Inflammatory macrophage treated with lipopolysaccharide for 1 hour (primary cell): ENCODE data around the gene TIA1.
"Not testable (repeated sequence)": the region's sequence is repeated elsewhere in the genome, so short reads cannot be mapped to it uniquely, and the experiment has no call there.

Experiments
- DNase-seq, 2 donors: peaks; one replicate each; pipeline ENCODE4 v3.0.0-alpha.2; 2020 to 2022

The TIA1 gene, protein sequence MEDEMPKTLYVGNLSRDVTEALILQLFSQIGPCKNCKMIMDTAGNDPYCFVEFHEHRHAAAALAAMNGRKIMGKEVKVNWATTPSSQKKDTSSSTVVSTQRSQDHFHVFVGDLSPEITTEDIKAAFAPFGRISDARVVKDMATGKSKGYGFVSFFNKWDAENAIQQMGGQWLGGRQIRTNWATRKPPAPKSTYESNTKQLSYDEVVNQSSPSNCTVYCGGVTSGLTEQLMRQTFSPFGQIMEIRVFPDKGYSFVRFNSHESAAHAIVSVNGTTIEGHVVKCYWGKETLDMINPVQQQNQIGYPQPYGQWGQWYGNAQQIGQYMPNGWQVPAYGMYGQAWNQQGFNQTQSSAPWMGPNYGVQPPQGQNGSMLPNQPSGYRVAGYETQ

DNA sequence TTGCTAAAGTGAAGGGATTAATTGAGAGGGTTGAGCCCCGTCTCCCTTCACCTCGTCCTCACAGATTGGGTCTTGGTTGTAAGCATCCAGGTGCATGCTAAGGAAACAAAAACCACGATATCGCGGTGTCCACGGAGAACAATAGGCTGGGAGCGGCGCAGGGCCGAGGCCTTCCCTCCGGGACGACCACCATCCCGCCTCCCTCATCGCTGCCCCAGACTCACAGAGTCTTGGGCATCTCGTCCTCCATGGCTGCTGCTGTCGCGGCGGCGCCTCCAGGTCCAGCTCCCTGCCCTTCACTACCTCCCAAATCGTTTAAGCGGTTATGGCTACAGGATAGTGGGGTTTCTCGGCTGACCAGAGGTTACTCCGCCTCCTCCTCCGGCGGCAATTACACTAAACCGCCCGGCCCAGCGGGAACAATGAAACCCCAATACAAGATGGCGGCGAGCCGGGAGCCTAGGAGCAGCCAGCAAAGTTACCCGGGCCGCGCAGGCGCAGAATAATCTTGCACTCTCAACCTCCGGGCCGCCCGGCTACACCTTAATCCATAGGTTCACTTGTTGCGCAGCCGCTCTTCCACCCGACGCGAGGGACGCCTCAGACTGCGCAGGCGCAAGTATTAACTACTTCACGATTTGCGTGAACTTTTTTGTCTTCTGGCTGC is at the start of gene TIA1:
TSS of gene TIA1 (minus strand) at position 448 of the 667 bp plus-strand sequence. CDS start at position 250, 198 bp downstream.
- DNase-seq, result peak; percentile 98 to 99

DNA sequence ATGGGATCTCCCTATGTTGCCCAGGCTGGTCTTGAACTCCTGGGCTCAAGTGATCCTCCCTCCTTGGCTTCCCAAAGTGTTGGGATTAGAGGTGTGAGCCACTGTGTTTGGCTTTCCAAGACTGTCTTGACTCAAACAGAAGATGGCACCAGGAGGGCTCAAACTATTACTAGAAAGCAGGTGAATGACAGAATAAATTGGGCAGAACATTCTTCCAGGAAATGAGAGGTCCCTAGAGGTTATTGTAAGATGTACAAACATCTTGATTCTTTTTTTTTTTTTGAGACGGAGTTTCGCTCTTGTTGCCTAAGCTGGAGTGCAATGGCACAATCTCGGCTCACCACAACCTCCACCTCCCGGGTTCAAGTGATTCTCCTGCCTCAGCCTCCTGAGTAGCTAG is 49.4 kb upstream of the TIA1 start:
- not testable (repeated sequence) for DNase-seq

DNA sequence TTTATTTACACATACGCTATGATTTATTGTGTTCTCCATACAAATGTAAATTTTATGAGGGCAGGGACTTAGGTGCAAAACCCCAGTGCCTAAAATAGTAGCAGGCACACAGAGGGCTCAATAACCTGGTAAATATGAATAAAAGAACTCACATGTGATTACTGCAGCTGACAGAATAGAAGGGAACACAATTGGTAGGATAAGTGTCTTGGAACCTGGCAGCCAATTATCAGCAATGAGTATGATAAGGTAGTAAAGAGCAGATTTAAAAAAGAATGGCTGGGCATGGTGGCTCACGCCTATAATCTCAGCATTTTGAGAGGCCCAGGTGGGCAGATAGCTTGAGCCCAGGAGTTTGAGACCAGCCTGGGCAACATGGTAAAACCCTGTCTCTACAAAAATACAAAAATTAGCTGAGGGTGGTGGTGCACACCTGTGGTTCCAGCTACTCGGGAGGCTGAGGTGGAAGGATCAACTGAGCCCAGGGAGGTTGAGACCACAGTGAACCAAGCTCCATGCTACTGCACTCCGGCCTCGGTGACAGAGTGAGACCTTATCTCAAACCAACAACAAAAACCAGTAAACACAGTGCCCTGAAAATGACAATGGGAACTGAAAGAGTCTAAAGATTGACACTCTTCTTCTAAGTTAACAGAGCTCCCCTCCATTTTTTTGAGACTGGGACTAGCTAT is 35.2 kb upstream of the TIA1 start:
- no peak for DNase-seq

DNA sequence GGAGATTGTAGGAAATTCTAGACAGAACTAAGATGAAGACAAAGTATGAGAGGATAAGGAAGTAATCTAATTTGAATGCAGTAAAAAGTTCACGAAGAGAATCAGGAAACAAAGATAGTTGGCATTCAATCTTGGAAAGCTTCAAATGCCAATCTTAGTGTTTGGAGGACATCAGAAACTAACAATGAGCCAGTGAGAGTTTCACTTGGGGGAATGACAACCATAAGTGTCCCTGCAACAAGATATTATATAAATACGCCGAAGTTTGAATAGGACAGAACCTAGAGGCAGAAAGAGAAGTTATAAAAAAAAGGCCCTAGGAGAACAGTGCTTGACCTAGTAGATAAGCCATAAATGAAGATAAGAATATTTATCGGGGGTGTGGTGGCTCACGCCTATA is 34.0 kb upstream of the TIA1 start:
- DNase-seq, result no peak

DNA sequence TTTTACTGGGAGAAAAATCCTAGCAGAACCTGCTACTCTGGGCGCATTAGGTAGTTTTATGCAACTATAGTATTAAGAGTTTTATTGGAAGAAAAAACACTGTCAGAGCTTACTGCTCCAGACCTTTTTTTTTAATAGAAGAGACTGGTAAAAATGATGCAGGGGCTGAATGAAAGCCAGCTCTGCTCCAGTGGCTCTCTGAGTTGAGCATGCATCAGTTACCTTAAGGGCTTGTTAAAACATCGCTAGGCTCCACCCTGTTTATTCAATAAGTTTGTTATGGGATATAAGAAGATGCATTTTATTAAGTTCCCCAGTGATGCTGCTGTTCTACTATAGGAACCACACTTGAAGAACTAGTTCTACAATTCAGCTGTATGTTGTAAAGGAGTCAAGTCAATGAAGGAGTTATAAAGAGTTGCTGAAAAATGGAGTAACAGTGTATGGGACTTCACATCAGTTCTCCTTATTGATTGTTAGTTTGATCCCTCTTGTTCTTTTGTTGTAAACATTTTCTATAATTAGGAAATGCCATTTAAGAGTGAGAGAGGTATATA is 31.9 kb upstream of the TIA1 start:
- DNase-seq, result no peak

DNA sequence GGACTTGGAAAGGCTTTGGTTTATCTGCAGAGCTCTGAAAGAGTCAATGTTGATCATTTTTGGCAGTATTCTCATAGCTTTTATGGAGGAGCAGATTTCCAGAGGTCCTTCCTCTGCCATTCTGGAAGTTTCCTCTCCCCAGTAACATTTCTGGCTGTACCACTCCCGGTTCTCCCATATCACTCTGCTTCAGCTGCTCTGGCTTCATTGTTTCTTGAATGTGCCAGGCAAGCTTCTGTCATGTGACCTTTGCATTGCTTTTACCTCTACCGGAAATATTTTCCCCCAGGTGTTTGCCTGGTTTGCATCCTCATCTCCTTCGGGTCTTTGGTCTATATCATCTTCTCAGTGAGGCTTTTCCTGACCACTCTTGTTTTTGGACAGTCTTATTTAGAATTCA is 21.9 kb upstream of the TIA1 start:
- no peak for DNase-seq

DNA sequence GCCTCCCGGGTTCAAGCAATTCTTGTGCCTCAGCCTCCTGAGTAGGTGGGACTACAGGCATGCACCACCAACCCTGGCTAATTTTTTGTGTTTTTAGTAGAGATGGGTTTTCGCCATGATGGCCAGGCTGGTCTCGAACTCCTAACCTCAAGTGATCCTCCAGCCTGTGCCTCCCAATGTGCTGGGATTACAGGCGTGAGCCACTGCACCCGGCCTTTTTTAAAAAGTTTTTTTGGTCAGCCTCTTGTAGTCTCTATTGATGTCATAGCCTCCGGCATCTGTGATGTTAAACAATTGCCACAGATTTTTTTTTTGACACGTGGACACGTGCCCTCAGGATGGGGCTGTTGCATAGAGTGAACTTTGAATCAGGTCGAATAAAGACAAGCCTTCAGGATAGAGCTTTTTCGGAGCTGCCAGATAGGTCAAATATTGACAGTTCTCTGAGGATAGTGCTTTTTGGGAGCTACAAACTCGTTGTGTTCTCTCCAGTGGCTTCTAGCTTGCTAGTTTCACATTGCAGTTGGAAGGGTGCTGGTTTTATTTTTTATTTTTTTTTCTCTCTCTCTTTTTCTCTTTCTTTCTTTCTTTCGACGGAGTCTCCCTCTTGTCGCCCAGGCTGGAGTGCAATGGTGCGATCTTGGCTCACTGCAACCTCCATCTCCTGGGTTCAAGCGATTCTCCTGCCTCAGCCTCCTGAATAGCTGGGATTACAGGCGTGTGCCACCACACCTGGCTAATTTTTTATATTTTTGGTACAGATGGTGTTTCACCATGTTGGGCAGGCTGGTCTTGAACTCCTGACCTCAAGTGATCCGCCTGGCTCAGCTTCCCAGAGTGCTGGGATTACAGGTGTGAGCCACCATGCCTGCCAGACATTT is 21.2 kb upstream of the TIA1 start:
- DNase-seq, result not testable (repeated sequence)

DNA sequence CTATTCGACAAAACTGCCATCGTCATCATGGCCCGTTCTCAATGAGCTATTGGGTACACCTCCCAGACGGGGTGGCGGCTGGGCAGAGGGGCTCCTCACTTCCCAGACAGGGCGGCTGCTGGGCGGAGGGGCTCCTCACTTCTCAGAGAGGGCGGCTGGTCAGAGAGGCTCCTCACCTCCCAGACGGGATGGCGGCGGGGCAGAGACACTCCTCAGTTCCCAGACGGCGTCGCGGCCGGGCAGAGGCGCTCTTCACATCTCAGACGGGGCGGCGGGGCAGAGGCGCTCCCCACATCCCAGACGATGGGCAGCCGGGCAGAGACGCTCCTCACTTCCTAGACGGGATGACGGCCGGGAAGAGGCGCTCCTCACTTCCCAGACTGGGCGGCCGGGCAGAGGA is 18.5 kb upstream of the TIA1 start:
- not testable (repeated sequence) for DNase-seq

DNA sequence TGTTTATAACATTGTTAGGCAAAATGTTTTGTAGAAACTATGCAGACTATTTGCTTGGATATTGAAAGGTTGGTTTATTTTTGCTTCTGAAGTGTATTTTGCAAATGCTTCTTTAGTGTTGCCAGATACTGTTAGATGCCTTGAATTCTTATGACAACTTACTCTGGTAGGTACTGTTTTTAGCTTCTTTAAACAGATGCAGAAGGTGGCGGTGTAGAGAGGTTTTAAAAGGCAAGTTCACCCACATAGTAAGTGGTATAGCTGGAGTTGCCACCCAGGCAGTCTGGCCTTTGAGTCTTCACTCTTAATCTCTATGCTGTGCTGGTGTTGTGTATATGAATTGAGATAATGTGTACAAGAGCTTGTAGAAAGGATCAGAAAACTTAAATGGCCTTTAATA is 13.1 kb upstream of the TIA1 start:
- DNase-seq, result no peak

DNA sequence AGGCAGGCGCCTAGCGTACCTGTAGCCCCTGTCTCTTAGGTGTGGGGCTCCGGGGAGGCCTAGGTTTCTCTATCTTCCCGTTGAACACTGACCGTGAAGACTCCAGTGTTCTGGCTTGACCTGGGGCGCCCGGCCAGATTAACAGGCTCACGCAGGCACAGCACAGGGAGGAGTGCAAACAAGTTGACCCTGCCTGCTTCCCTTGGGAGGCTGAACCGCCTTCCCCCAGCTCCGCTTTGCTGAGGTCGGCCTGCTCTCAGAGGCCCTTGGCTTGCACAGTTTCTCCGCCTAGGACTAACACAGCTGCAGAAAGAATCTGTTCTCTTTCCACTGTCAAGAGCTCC is 10.1 kb upstream of the TIA1 start:
- DNase-seq, result no peak

DNA sequence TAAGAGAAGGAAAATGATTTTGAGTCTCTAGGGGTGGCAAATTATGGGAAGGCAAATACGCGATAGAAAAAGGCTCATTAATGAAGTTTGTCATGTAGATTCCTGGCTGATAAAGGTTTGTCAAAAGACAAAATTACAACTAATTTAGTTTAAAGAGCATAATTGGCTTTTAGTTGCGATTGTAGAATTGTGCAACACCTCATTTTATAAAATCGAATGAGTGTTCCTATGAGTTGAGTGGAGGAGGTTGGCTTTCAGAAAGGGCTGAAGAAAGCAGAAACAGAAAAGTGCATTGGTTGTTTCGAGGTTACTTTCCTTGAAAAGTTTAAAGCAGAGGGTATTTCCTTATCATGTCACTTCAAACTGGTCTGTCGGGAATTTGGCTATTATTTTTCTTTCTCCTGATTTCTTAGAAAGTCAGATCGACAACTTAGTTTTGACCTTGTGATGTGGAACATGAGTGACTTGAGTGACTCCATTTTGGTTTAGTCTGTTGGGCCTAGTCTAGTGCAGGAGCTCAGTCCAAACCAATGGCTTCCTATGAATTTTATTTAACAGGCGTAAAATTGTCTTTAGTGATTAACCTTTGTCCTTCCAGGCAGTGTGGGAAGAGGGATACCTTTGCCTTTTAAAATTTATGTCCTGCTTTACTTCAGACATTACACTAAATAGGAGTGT is 7.3 kb upstream of the TIA1 start:
- DNase-seq, result no peak

DNA sequence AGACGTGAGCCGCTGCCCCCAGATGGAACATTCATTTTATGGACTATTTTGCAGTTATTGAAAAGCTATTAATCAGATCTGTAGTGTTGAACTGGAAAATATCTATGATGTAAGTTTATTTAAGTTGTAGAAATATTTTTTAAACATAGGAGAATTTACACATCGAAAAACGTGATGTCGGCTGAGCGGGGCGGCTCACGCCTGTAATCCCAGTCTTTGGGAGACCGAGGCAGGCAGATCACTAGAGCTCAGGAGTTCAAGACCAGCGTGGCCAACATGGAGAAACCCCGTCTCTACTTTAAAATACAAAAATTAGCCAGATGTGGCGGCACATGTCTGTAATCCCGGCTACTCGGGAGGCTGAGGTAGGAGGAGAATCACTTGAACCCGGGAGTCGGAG is 2.0 kb upstream of the TIA1 start:
- DNase-seq, result no peak

DNA sequence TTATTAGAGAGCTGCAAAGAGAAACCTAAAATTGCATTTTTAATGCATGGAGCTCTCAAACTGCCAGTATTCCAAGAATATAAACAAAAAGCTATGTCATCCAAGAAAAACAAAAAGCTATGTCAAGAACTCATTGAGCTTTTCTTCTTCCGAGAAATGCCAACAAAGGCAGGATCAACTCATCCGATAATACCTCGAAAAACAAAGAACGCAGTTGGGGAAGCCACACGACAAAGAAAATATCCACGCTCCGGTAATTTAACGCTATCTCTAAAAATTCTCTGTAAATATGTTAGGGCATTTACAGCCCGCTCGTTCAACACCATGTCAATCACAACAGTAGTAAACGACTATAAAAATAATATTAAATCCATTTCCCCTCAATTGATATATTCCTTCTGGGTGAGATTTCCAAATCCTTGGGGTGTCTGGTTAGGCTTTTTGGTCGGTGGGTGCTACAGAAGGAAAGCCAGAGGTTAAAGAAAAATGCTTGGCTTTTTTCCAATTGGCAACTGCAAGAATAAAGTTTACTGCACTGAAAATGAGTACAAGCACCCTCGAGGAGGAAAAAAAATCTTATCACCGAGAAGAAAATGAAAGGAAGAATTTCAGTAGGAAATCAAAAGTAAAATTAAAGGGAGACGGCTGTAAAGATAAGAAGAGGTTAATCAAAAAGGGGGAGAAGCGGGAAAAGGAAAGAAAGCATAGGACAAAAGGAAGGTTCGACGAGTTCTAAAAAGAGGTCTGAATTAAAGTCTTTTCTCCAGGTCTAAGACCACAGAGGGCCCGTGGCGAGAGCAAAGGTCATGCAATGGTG is 856 bp downstream of the TIA1 start:
- DNase-seq, result peak; percentile 24 to 52

DNA sequence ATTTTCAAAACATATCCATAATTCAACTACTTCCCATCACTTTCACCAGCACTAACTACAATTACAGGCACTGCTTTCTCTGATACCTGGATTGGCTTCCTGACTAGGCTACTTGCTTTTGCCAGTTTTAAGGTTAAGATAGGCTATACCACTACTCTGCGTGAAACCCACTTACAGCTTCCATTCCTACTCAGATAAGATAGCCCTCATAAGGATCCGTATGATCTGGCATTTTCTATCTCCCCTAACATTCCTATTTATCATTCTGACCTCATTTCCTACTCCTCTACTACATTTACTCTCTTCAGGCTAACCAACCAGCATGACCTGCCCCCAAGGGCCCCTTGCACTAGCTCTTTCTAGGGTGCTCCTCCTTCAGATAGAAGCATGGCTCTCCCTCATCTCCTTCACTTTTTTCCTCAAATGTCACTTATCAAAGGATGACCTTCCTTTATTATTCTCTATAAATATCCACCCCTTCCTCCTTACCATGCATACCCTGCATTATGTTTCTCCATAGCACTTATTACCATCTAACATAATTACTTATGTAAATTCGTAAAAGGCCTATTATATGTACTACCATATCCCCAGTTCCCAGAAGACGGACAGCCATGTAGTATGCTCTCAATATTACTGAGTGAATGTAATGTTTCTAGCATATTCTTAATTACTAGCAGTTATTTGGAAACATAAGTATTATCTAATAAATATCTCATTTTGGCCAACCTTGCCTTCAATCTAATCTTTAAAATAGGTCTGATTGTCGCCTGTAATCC is 4.4 kb downstream of the TIA1 start:
- DNase-seq, result no peak

DNA sequence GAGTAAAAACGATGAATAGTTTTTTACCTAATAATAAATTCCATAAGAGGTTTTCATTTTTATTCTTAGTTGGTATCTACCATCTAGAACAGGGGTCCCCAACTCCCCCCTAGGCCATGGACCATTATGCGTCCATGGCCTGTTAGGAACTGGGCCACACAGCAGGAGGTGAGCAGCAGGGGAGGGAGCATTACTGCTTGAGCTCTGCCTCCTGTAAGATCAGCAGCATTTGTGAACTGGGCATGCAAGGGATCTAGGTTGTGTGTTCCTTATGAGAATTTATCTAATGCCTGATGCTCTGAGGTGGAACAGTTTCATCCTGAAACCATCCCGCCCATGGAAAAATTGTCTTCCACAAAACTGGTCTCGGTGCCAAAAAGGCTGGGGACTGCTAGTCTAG is 5.9 kb downstream of the TIA1 start:
- DNase-seq, result no peak

DNA sequence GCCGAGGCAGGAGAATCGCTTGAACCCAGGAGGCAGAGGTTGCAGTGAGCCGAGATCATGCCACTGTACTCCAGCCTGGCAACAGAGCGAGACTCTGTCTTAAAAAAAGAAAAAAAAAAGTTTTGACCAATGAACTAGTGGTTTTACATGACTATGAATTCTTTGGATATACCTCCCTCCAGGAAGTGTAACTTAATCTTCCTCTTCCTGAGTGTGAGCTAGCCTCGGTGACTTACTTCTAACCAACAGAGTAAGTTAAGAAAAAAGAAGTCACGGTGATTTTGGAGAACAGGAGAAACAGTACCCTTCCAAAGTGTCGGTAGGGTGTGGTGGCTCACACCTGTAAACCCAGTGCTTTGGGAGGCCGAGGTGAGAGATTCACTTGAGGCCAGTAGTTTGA is 7.1 kb downstream of the TIA1 start:
- no peak for DNase-seq

DNA sequence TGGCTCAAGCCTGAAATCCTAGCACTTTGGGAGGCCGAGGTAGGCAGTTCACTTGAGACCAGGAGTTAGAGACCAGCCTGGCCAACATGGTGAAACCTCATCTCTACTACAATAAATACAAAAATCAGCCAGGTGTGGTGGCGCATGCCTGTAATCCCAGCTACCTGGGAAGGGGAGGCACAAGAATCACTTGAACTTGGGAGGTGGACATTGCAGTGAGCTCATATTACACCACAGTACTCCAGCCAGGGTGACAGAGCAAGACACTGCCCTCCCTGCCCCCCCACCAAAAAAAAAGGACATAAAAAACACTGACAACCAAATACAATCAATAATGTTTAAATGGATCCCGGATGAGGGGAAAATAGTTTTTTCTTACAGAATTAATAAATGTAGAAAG is 7.8 kb downstream of the TIA1 start:
- no peak for DNase-seq

DNA sequence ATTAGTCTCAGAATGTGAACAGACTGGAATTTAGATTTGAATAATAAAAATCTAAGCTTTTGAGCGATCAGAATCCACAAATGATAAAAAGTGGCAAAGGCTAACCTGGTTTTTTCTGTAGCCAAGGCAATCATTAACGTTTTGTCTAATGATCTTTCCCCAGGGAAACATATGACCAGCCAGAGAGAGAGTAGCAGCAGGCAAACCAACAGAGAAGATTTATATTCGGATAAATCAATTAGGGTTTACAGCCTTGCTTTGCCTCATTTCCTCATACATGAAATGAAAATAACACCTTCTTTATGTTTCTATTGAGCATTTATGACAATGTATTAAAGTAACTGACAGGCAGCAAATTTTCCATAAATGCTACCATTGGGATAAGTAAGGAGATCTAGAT is 14.5 kb downstream of the TIA1 start:
- no peak for DNase-seq

DNA sequence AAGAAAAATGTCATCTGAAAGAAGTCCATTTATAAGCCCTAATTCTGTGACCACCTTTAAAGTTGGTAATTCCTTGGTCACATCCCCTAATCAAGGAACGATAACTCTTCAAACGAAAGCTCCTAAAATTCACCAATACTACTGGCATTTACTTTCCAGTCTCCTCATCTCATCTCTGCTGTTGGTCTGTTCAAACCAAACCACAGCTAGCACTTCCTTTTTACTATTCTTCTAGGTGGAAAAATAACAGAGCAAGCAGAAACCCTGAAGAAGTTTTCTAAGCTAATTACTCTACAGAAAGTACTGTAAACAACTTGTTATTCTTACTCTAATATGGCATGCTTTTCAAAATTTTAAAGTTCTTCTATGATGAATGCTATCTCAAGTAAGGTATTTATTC is 21.6 kb downstream of the TIA1 start:
- no peak for DNase-seq

DNA sequence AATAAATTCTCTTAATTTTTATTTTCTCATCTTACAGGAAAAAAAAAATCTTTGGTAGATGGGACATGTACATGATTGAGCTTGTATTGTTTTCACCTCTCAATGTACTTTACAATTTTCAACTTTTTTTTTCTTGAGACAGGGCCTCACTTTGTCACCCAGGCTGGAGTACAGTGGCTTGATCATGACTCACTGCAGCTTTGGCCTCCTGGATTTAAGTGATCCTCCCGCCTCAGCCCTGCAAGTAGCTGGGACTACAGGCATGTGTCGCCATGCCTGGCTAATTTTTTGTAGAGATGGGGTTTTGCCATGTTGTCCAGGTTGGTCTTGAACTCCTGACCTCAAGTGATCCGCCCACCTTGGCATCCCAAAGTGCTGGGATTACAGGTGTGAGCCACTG is 25.1 kb downstream of the TIA1 start:
- DNase-seq, result not testable (repeated sequence)
